SU-DHL-6 (cell line): Measurements from ENCODE around the gene FAM107B.

Source experiments
- H2AFZ ChIP-seq: fragments of 200-600 bp; sonication (generic); 2 replicates; pipeline ENCODE4 v1.6.1; 2014; ENCODE audit warnings: low read depth, mild to moderate bottlenecking, moderate library complexity, mixed read lengths, antibody characterized with exemption, low read length; ENCODE audit not compliant: severe bottlenecking
- H3F3A ChIP-seq: fragments of 200-600 bp; shearing (Covaris generic); 2 replicates; pipeline ENCODE4 v1.6.0; 2016; ENCODE audit warnings: antibody characterized with exemption, mild to moderate bottlenecking; ENCODE audit not compliant: insufficient read depth
- H3K27ac ChIP-seq: fragments of 200-600 bp; sonication (generic); 2 replicates; pipeline ENCODE4 v1.5.1; 2016; ENCODE audit warnings: low read depth, mild to moderate bottlenecking, low read length, moderate library complexity, mixed read lengths
- H3K27me3 ChIP-seq: fragments of 200-600 bp; sonication (generic), shearing (Covaris generic); 2 replicates; pipeline ENCODE4 v1.6.0; 2014; ENCODE audit warnings: mild to moderate bottlenecking, low read length
- H3K36me3 ChIP-seq: fragments of 200-600 bp; sonication (generic); 2 replicates; pipeline ENCODE4 v1.6.1; 2014; ENCODE audit warnings: mild to moderate bottlenecking, low read length, mixed read lengths
- H3K4me2 ChIP-seq: fragments of 300-600, 200-600 bp; shearing (Covaris generic), sonication (generic); 2 replicates; pipeline ENCODE4 v1.6.0; 2014; ENCODE audit warnings: low read length, low read depth, mild to moderate bottlenecking; ENCODE audit not compliant: poor library complexity, severe bottlenecking
- H3K4me3 ChIP-seq: fragments of 200-600 bp; sonication (generic); 2 replicates; pipeline ENCODE4 v1.5.1; 2014; ENCODE audit warnings: antibody characterized with exemption, low read length, mild to moderate bottlenecking, mixed read lengths; ENCODE audit not compliant: insufficient read depth, poor library complexity, severe bottlenecking
- H3K79me2 ChIP-seq: fragments of 200-600 bp; sonication (generic); 2 replicates; pipeline ENCODE4 v1.6.1; 2014; ENCODE audit warnings: mild to moderate bottlenecking, low read length, moderate library complexity; ENCODE audit not compliant: insufficient read depth
- H3K9ac ChIP-seq: fragments of 200-600 bp; sonication (generic); 2 replicates; pipeline ENCODE4 v1.7.0; 2014; ENCODE audit warnings: mild to moderate bottlenecking, low read length
- H3K9me2 ChIP-seq: fragments of 200-600 bp; sonication (generic); replicated peaks from 2 replicates; pipeline ENCODE4 v1.6.1; 2014; ENCODE audit warnings: low read length; ENCODE audit not compliant: insufficient read depth
- H3K9me3 ChIP-seq: fragments of 200-600 bp; sonication (generic); 2 replicates; pipeline ENCODE4 v1.6.1; 2014; ENCODE audit warnings: low read length, mixed read lengths; ENCODE audit not compliant: insufficient read depth
- H4K20me1 ChIP-seq: fragments of 200-600 bp; sonication (generic); 2 replicates; pipeline ENCODE4 v1.6.1; 2014; ENCODE audit warnings: low read depth, mild to moderate bottlenecking, antibody characterized with exemption, low read length, moderate library complexity, mixed read lengths
- EZH2phosphoT487 ChIP-seq: fragments of 200-600 bp; sonication (generic), shearing (Covaris generic); conservative IDR thresholded peaks from 2 replicates; pipeline ENCODE4 v1.6.1; 2018; ENCODE audit warnings: mild to moderate bottlenecking, antibody characterized with exemption, low read length, moderate library complexity, mixed read lengths
- TF ChIP-seq, protein P1 (sequence below): fragments of 200-600 bp; sonication (generic); IDR thresholded peaks from one replicate; pipeline ENCODE4 v1.5.1; 2017; ENCODE audit warnings: antibody characterized with exemption, mild to moderate bottlenecking, low read length, moderate library complexity; ENCODE audit not compliant: insufficient read depth, poor library complexity, severe bottlenecking

Gene FAM107B

GRCh38 chr10:14773551-14774213 lies 1.0 kb downstream of the FAM107B start:
- no peaks in the 10 kb centered on the region for H3K9me3 ChIP-seq
- H3K79me2 ChIP-seq: no peaks in the 10 kb centered on the region
- H4K20me1 ChIP-seq: no peaks in the 10 kb centered on the region
- no peak overlapping the region for H3K4me3 ChIP-seq
- no peaks in the 10 kb centered on the region for H3F3A ChIP-seq
- H3K36me3 ChIP-seq: no peaks in the 10 kb centered on the region
- TF ChIP-seq EZH2phosphoT487: no peak
- TF ChIP-seq, protein P1, sequence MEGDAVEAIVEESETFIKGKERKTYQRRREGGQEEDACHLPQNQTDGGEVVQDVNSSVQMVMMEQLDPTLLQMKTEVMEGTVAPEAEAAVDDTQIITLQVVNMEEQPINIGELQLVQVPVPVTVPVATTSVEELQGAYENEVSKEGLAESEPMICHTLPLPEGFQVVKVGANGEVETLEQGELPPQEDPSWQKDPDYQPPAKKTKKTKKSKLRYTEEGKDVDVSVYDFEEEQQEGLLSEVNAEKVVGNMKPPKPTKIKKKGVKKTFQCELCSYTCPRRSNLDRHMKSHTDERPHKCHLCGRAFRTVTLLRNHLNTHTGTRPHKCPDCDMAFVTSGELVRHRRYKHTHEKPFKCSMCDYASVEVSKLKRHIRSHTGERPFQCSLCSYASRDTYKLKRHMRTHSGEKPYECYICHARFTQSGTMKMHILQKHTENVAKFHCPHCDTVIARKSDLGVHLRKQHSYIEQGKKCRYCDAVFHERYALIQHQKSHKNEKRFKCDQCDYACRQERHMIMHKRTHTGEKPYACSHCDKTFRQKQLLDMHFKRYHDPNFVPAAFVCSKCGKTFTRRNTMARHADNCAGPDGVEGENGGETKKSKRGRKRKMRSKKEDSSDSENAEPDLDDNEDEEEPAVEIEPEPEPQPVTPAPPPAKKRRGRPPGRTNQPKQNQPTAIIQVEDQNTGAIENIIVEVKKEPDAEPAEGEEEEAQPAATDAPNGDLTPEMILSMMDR: no peak
- H3K27me3 ChIP-seq: no peaks in the 10 kb centered on the region
- no peak overlapping the region for H3K27ac ChIP-seq
- no peaks in the 10 kb centered on the region for H3K9me2 ChIP-seq
- H2AFZ ChIP-seq: no peak overlapping the region
- H3K9ac ChIP-seq: no peak overlapping the region
- no peak overlapping the region for H3K4me2 ChIP-seq

GRCh38 chr10:14772399-14772798 lies 2.3 kb downstream of the FAM107B start:
- Histone ChIP-seq H4K20me1 (no peaks in the 10 kb centered on the region), H3K9me2 (no peaks in the 10 kb centered on the region), H3K27me3 (no peaks in the 10 kb centered on the region), H3K79me2 (no peaks in the 10 kb centered on the region), H3K4me2 (no peak overlapping the region), H2AFZ (no peak overlapping the region), H3K27ac (no peak overlapping the region), H3K9me3 (no peaks in the 10 kb centered on the region), H3K9ac (no peak overlapping the region), H3K36me3 (no peaks in the 10 kb centered on the region), H3F3A (no peaks in the 10 kb centered on the region), H3K4me3 (no peak overlapping the region)
- TF ChIP-seq EZH2phosphoT487: no peak
- TF ChIP-seq, protein P1: no peak

DNA sequence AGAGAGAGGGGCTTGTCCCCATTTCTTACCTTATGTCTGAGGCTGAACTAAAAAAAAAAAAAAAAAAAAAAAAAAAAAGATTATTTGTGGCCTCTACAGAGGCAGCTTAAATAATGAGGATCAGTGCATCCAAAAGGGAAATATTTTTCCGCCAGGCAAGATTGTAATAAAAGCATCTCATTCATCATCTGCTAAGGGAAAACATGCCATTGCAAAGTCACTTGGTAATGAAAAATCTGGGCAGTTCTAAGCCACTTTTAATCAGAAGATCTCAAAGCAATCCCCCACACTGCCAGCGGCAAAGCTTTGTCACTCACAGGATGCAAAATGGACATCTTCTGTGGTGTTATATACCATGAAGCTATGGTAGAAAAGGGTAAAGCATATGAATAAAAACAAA lies 3.8 kb downstream of the FAM107B start:
- Histone ChIP-seq H3K9ac (no peak overlapping the region), H3K4me2 (no peak overlapping the region), H3K9me3 (no peaks in the 10 kb centered on the region), H4K20me1 (no peaks in the 10 kb centered on the region), H3K4me3 (no peak overlapping the region), H2AFZ (no peak overlapping the region), H3K27ac (no peak overlapping the region), H3K9me2 (no peaks in the 10 kb centered on the region), H3F3A (no peaks in the 10 kb centered on the region), H3K36me3 (no peaks in the 10 kb centered on the region), H3K79me2 (no peaks in the 10 kb centered on the region), H3K27me3 (no peaks in the 10 kb centered on the region)
- TF ChIP-seq, protein P1: no peak
- TF ChIP-seq EZH2phosphoT487: no peak
